ENCODE data around the gene WASF3. TPM values are rescaled to one million over a fixed set of nuclear protein-coding genes. Genes with fewer than 3 reads are reported as not detected.
"Not testable (repeated sequence)": the region's sequence is repeated elsewhere in the genome, so short reads cannot be mapped to it uniquely, and the experiment has no call there.

The WASF3 gene
- total RNA-seq, 1 experiment from 2014 or later, result not detected

DNA sequence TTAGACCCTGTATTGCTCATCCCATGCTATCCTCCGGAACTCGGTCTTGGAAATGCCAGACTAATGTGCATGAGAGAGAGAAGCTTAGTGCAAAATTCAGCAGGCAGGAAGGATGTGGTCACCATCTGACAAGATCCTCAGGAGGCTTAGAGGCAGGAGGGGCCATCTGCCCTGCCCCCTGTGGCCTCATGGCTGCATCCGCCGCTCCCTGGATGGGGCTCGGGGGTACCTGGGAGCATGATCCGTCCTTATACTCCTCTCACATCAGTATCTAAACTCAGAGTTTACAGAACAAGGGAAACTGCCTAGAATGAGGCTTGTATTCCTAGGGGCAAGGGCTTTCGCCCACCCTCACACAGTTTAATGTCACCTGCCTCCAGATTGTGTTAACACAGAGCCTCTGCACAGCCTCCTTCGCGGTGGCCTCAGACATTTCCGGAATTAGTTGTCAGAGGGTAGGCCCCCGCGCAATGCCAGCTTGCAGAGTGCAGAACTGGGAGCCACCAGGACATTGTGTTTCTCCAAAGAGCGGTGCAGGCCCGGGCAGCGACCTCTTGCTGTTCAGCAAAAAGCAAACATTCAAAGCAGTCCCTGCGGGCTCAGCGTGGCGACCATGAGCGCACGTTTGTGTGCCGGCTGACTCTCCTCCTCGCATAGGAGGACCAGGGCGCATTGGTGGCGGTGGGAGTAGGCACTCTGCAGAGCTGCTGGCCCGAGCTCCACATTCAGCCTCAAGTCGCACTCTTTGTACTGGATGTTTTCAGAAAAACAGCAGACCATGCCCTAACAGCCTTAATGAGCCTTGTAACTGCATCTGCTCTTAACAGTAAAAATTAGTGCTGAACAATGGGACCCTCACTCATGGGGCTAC lies 164.0 kb downstream of the WASF3 start:
- in situ Hi-C loops (cut with HindIII; ENCODE audit: low pct_unique_long_range_greater_than_20kb, low sequenced_read_pairs), result no loop called here

GRCh38 chr13:26722321-26722720 lies 164.8 kb downstream of the WASF3 start:
- no peak for DNase-seq (ENCODE audit: low read depth)
- in situ Hi-C loops (cut with HindIII; ENCODE audit: low pct_unique_long_range_greater_than_20kb, low sequenced_read_pairs), result no loop called here

More for the DNA sequence above, 164.0 kb downstream of the WASF3 start:
- no peak for DNase-seq (ENCODE audit: low read depth)

- in situ Hi-C loops (cut with HindIII; ENCODE audit: low pct_unique_long_range_greater_than_20kb, low sequenced_read_pairs); DNase-seq (ENCODE audit: low read depth): not testable (repeated sequence)
These were observed 166.1 kb downstream of the WASF3 start for GRCh38 chr13:26723620-26724019.

GRCh38 chr13:26726684-26727083 lies 169.2 kb downstream of the WASF3 start:
- in situ Hi-C loops (cut with HindIII; ENCODE audit: low pct_unique_long_range_greater_than_20kb, low sequenced_read_pairs), result no loop called here
- no peak for DNase-seq (ENCODE audit: low read depth)

DNA sequence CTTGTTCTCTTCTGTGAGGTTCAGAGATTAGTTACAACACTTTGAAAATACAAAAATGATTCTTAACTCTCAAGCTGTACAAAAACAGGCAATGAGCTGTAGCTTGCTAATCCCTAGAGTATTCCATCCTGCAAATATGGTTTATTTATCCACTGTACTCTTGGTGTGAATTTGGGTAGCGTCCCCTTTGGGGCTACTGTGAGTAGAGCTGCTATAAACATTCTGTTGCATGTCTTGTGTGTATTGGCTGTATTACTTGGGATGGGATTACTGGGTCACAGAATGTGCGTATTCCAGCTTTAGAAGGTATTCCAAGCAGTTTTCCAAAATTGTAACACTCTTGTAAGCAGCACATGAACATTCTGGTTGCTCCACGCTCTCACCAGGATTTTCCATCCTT lies 169.6 kb downstream of the WASF3 start:
- DNase-seq (ENCODE audit: low read depth), result no peak
- in situ Hi-C loops (cut with HindIII; ENCODE audit: low pct_unique_long_range_greater_than_20kb, low sequenced_read_pairs), result no loop called here

- DNase-seq (ENCODE audit: low read depth), result no peak
- in situ Hi-C loops (cut with HindIII; ENCODE audit: low pct_unique_long_range_greater_than_20kb, low sequenced_read_pairs), result no loop called here
These were observed 170.2 kb downstream of the WASF3 start for GRCh38 chr13:26727633-26728032.

- DNase-seq (ENCODE audit: low read depth), result no peak
- in situ Hi-C loops (cut with HindIII; ENCODE audit: low pct_unique_long_range_greater_than_20kb, low sequenced_read_pairs), result no loop called here
These were observed 178.2 kb downstream of the WASF3 start for GRCh38 chr13:26735677-26736076.

Other genes with a start within 250 kb of the WASF3 start
- not detected in 2 replicates for gene GPR12, start 203.1 kb downstream of the WASF3 start, total RNA-seq (2014; rRNA removed; shearing (Covaris generic); ENCODE audit: low replicate concordance)